Hematopoietic multipotent progenitor cell treated with erythropoietin and hydrocortisone succinate and interleukin-3 and kit ligand, for 15 days (in vitro differentiated cells): ENCODE data around the gene GABPB1.

Experiments
- DNase-seq: peaks from one replicate; pipeline ENCODE4 v3.0.0-alpha.2; 2015; ENCODE audit warnings: low spot score

Gene GABPB1

GRCh38 chr15:50277370-50277769, 77.6 kb downstream of the GABPB1 start:
- no peak for DNase-seq

GRCh38 chr15:50275908-50276307, 79.1 kb downstream of the GABPB1 start:
- DNase-seq = no peak

- no peak for DNase-seq
Measured at GRCh38 chr15:50275091-50275490, 79.9 kb downstream of the GABPB1 start.

- no peak for DNase-seq
Measured at GRCh38 chr15:50267577-50267976, 87.4 kb downstream of the GABPB1 start.

GRCh38 chr15:50265620-50266019, 89.4 kb downstream of the GABPB1 start, which contains the start of gene HDC:
Gene HDC, minus strand, starts transcription at chr15:50265726. Its CDS starts 103 bp downstream, at chr15:50265623.
- no peak for DNase-seq

GRCh38 chr15:50262533-50262932, 92.5 kb downstream of the GABPB1 start:
- DNase-seq = no peak

- no peak for DNase-seq
Measured at GRCh38 chr15:50261981-50262380, 93.0 kb downstream of the GABPB1 start.

GRCh38 chr15:50260969-50261496, 94.0 kb downstream of the GABPB1 start:
- peak; percentile 14 for DNase-seq

GRCh38 chr15:50259276-50259675, 95.7 kb downstream of the GABPB1 start:
- DNase-seq = no peak

GRCh38 chr15:50257924-50258323, 97.1 kb downstream of the GABPB1 start:
- DNase-seq = no peak

GRCh38 chr15:50257332-50257731, 97.7 kb downstream of the GABPB1 start:
- DNase-seq = no peak

GRCh38 chr15:50256188-50257041, 98.6 kb downstream of the GABPB1 start:
- DNase-seq = no peak

- no peak for DNase-seq
Measured at GRCh38 chr15:50252556-50252955, 102.4 kb downstream of the GABPB1 start.

GRCh38 chr15:50251638-50252182, 103.3 kb downstream of the GABPB1 start:
- DNase-seq = no peak

- no peak for DNase-seq
Measured at GRCh38 chr15:50250760-50251394, 104.1 kb downstream of the GABPB1 start.

GRCh38 chr15:50249704-50250103, 105.3 kb downstream of the GABPB1 start:
- no peak for DNase-seq

- no peak for DNase-seq
Measured at GRCh38 chr15:50248994-50249582, 105.9 kb downstream of the GABPB1 start.

GRCh38 chr15:50247819-50248655, 107.0 kb downstream of the GABPB1 start:
- DNase-seq = no peak

- DNase-seq = no peak
Measured at GRCh38 chr15:50246631-50247030, 108.4 kb downstream of the GABPB1 start.

GRCh38 chr15:50244959-50245624, 109.9 kb downstream of the GABPB1 start:
- no peak for DNase-seq

GRCh38 chr15:50244153-50244552, 110.8 kb downstream of the GABPB1 start:
- DNase-seq = no peak
